HG03439 (cell line): ENCODE measurements around the gene TAS2R43.
"Not testable (repeated sequence)": the region's sequence is repeated elsewhere in the genome, so short reads cannot be mapped to it uniquely, and the experiment has no call there.

Source experiments
- ATAC-seq: cut with Tn5 transposase; IDR thresholded peaks from one replicate; pipeline ENCODE4 v1.9.1; 2021; ENCODE audit warnings: mild to moderate bottlenecking, moderate library complexity; ENCODE audit not compliant: unreplicated experiment

The TAS2R43 gene

DNA sequence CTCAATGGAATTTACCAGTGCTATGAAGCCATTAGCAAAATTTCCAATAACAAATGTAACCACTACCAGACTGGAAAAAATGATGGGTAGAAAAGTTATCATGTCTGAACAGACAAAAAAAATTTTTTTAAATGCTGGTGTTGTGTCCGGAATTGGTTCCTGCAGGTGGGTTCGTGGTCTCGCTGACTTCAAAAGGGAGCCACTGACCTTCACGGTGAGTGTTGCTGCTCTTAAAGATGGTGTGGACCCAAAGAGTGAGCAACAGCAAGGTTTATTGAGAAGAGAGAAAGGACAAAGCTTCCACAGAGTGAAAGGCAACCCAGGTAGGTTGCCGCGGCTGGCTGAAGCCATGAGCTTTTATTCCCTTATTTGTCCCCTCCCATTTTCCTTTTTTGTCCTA, at the start of gene TAS2R43:
TSS of gene TAS2R43 (minus strand) at position 186 of the 400 bp plus-strand sequence. CDS start at position 102, 84 bp downstream.
- no peak for ATAC-seq

DNA sequence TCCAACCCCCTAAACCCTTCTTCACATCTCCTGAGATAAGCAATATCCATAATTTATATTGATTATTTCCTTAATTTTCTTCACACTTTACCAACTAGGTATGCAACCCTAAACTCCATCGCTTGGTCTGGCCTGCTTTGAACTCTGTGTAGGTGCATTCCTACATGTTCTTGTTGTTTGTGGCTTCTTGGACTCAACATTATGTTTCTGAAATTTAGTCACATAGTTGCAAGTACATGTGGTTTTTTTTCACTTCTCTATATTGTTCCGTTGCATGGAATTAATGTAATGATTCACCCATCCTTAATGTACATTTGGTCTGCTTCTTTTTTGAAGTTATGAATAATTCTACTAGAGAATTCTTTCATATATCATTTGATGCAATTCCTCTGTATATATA, 44.0 kb upstream of the TAS2R43 start:
- ATAC-seq, result no peak

DNA sequence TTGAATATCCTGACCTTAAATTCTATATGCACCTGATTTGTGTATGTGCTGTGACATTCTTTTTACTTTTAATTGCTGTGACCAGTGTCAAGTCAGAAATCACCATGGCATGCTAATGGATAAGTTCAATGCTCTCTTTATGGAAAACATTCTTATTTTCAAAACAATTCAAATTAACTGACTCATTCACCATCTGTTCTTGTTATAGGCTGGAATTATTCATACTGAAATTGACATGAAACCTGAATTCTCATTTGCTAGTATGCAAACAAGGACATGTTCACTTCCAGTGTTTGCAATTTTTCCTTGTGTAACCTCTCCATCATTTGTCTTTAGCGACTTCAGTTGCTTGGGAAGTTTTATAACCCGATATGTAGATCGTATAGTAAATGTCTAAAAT, 42.2 kb upstream of the TAS2R43 start, which contains the start of gene TAS2R30:
TSS of gene TAS2R30 (minus strand) at position 340 of the 400 bp plus-strand sequence. CDS start 400 bp downstream, outside the sequence.
- ATAC-seq, result no peak

- ATAC-seq, result no peak
Measured at GRCh38 chr12:11133816-11134215, 41.7 kb upstream of the TAS2R43 start.

DNA sequence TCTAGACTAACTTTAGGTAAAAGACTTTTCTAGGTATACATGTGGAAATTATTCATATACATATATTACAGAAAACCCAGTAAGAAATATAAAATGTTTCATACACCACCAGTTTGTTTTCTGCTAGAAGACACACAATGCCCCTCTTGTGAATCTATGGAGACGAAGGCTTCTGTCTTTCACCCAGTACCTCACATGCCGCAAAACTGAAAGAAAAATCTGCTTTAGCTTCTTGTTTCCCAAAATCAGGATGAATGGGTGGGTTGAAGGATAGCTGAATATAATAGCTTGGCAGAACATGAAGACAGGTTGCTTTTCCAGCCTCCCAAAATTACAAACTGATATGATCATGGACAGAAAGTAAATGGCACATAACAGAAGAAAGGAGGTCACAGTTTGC, 41.0 kb upstream of the TAS2R43 start:
- ATAC-seq, result no peak

DNA sequence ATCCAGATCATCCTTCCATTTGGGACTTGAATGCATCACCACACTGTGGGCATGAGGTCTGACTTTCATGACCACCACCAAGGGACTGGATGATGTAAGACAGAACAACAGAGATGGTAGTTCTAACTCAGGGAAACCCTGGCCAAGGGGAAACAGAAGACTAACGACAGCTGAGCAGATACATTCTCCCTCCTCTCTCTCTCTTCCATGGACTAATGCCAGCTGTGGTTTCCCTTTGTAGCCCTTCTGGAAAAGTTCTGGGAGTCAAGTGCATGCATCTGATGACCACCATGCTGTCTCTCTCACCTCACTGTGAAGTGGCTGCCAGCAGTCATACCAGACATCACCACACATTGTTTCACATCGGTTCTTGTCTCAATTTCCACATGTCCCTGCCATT, 38.9 kb upstream of the TAS2R43 start:
- ATAC-seq, result no peak

- ATAC-seq, result no peak
Measured at GRCh38 chr12:11130382-11130781, 38.3 kb upstream of the TAS2R43 start.

DNA sequence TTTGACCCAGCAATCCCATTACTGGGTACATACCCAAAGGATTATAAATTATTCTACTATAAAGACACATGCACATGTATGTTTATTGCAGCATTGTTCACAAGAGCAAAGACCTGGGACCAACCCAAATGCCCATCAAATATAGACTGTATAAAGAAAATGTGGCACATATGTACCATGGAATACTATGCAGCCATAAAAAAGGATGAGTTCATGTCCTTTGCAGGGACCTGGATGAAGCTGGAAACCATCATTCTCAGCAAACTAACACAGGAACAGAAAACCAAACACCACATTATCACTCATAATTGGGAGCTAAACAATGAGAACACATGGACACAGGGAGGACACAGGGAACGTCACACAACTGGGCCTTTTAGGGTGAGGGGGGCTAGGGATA, 22.0 kb upstream of the TAS2R43 start:
- ATAC-seq, result not testable (repeated sequence)

DNA sequence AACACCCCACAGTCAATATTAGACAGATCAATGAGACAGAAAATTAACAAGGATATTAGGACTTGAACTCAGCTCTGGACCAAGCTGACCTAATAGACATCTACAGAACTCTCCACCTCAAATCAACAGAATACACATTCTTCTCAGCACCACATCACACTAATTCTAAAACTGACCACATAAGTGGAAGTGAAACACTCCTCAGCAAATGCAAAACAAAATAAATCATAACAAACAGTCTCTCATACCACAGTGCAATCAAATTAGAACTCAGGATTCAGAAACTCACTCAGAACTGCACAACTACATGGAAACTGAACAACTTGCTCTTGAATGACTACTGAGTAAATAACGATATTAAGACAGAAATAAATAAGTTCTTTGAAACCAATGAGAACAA, 19.1 kb upstream of the TAS2R43 start:
- ATAC-seq, result not testable (repeated sequence)

DNA sequence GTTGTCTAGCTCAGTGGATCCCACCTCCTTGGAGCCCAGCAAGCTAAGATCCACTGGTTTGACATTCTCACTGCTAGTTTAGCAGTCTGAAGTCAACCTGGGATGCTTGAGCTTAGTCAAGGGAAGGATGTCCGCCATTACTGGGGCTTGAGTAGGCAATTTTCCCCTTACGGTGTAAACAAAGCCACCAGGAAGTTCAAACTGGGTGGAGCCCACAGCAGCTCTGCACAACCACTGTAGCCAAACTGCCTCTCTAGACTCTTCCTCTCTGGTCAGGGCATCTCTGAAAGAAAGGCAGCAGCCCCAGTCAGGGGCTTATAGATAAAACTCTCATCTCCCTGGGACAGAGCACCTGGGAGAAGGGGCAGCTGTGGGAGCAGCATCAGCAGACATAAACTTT, 16.7 kb upstream of the TAS2R43 start:
- ATAC-seq, result no peak

DNA sequence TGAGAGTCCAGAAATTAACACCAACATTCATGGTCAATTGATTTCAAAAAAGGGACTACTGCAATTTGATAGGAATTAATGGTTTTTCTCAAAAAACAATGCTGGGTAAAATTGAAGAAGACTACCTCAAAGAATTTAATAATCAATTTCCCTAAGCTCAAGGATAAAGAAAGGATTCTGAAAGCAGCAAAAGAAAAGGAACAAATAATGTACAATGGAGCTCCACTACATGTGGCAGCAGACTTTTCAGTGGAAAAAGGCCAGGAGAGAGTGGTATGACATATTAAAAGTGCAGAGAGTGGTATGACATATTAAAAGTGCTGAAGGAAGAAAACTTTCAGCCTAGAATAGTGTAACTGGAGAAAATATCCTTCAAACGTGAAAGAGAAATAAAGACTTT, 15.6 kb upstream of the TAS2R43 start:
- no peak for ATAC-seq

GRCh38 chr12:11106288-11106687, 14.2 kb upstream of the TAS2R43 start:
- no peak for ATAC-seq

GRCh38 chr12:11105546-11105945, 13.4 kb upstream of the TAS2R43 start:
- ATAC-seq, result no peak

DNA sequence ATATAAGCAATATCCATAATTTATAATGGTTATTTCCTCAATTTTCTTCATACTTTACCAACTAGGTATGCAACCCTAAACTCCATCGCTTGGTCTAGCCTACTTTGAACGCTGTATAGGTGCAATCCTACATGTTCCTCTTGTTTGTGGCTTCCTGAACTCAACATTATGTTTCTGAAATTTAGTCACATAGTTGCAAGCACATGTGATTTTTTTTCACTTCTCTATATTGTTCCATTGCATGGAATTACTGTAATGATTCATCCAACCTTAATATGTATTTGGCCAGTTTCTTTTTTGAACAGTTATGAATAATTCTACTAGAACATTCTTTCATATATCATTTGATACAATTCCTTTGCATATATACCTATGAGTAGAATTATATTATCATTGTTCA, 2.8 kb upstream of the TAS2R43 start:
- ATAC-seq, result not testable (repeated sequence)

DNA sequence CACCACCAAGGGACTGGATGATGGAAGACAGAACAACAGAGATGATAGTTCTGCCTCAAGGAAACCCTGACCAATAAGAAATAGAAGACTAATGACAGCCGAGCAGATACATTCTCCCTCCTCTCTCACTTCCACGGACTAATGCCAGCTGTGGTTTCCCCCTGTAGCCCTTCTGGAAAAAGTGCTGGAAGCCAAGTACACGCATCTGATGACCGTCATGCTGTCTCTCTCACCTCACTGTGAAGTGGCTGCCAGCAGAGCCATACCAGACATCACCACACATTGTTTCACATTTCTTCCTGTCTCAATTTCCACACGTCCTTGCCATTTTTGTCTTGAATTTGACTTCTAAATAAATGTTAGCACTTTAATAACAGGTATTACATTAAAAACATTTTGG, 2.9 kb downstream of the TAS2R43 start:
- no peak for ATAC-seq

DNA sequence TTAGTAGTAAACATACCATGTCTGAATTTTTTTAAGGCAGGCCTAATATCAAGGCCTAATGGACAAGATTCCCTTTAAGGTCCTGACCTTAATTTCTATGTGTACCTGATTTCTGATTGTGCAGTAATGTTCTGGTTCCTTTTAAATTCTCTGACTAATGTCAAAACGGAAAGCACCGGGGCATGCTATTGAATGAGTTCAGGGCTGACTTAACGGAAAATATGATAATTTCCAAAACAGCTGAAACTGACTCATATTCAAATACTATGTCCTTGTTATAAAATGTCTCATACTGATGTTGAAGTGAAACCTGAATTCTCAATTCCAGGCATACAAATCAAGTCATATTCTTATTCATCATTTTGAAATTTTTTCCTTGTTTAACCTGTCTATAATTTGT, 6.7 kb downstream of the TAS2R43 start:
- no peak for ATAC-seq

GRCh38 chr12:11081987-11082386, 10.1 kb downstream of the TAS2R43 start:
- ATAC-seq, result no peak

DNA sequence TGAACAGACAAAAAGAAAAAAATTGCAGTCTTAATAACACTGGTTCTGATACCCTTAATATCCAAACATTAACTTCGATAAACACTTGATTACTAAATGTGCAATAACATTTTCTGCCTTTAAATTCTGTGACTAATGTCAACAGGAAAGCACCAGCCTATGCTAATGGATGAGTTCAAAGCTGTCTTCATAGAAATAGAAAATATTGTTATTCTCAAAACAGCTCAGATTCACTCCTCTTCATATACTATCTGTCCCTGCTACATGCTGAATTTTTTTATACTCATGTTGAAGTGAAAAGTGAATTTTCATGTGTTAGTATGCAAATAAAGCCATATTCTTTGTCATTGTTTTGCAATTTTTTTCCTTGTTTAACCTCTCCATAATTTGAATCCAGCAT, 13.9 kb downstream of the TAS2R43 start:
- no peak for ATAC-seq

DNA sequence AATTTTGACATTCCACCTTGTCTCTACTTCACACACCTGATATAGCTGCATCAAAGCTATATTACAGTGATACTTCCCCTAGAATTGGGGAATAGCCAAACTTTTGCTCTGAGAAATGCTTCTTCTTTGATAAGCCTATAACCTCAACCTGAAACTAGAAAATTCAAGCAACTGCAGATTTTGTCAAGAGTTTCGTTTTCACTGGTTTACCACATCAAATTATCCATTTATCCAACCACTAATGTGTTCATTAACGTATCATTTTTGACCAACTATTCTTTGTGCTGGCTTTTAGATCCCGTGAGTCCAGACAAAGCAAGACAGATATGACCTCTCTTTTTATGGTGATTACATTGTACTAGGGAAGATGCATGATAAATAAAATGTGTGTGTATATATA, 16.5 kb downstream of the TAS2R43 start:
- ATAC-seq, result no peak

DNA sequence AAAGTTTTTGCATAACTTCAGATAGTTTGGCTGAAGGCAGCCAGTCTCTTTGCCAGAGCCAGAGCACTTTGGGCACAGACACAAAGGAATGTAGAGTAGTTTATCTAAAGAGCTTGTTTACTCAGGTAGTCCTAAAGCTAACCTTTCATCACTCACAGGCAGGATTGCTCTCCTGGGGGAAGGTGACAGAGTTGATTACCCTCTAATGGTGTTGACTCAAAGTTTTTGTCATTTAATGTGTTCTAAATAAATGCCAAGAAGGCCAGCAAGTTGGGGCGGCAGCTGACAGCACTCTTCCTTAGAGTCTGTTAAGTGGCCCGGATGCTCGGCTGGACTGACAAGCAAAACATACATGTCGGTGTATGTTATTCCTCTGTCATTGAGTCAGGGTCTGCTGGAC, 20.7 kb downstream of the TAS2R43 start:
- ATAC-seq, result no peak

DNA sequence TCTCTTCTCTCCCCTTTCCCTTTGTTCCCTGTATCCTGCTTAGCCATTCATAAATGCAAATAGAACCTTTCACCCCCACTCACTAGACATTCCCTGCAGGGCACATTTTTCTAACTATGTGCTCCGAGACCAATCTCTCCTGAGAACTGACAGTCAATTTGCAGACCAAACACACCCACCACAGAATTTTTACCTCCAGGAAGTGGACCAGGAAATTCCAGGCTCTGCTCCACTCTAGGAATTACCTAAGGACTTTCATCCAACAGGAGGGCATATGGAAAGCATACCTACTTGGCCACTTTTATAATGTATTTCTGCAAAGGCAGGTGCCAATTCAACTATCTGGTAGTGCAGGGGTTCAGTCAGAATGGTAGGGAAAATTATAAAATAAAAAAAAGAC, 21.1 kb downstream of the TAS2R43 start:
- no peak for ATAC-seq

DNA sequence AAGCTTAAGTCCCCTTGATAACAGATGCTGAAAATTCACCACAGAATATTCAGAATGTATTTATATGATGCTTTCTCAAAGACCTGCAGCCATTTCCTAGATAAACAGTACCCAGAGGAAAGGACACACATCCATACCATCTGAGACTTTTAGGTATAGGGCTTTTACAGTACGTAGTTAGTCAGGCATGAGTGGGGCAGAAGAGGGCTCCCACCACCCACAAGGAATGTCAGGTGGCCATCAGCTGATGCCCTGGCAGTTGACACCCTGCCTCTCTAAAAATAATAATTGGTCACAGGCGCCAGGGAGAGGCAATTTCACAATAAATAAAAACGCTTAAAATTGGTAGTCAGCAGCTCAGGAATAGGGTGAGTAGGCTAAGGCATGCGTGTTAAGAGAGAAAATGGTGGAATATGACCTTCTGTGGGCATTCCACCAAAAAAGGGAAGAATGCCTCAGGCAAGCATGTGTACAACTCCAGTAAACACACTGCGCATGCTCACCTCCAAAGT, 22.2 kb downstream of the TAS2R43 start:
- ATAC-seq, result no peak

- ATAC-seq, result no peak
Measured at GRCh38 chr12:11067514-11067913, 24.6 kb downstream of the TAS2R43 start.
